Endodermal cell (in vitro differentiated cells): Measurements from ENCODE around the gene HHIPL2. TPM values are rescaled to one million over a fixed set of nuclear protein-coding genes. Genes with fewer than 3 reads are reported as not detected.

Experiments used
- DNase-seq: peaks from one replicate; pipeline ENCODE4 v3.0.0-alpha.2; 2017
- H3K27ac ChIP-seq: 2 replicates; pipeline ENCODE4 v1.5.1; 2013; ENCODE audit warnings: mild to moderate bottlenecking, low read depth, low read length, moderate library complexity
- H3K27me3 ChIP-seq: 2 replicates; pipeline ENCODE4 v1.6.1; 2013; ENCODE audit warnings: mild to moderate bottlenecking, low read length, moderate library complexity; ENCODE audit not compliant: insufficient read depth, control insufficient read depth, poor library complexity, severe bottlenecking
- H3K36me3 ChIP-seq: 2 replicates; pipeline ENCODE4 v1.7.0; 2013; ENCODE audit warnings: mild to moderate bottlenecking, low read length, moderate library complexity; ENCODE audit not compliant: control insufficient read depth, insufficient read depth
- H3K4me1 ChIP-seq: one replicate; pipeline ENCODE4 v1.7.0; 2013; ENCODE audit warnings: low read length; ENCODE audit not compliant: control insufficient read depth, insufficient read depth
- H3K4me3 ChIP-seq: 2 replicates; pipeline ENCODE4 v1.5.1; 2013; ENCODE audit warnings: mild to moderate bottlenecking, low read length, moderate library complexity
- H3K9ac ChIP-seq: 2 replicates; pipeline ENCODE4 v1.6.1; 2013; ENCODE audit warnings: mild to moderate bottlenecking, low read length, moderate library complexity; ENCODE audit not compliant: poor library complexity, severe bottlenecking; ENCODE audit errors: extremely low read depth
- H3K9me3 ChIP-seq: 2 replicates; pipeline ENCODE4 v1.6.1; 2013; ENCODE audit warnings: mild to moderate bottlenecking, low read length, moderate library complexity; ENCODE audit not compliant: control insufficient read depth
- H3K27ac Mint-ChIP-seq: 2 replicates; pipeline ENCODE4 v1.8.0; 2020; ENCODE audit warnings: mixed read lengths
- H3K27me3 Mint-ChIP-seq: 2 replicates; pipeline ENCODE4 v1.8.0; 2021; ENCODE audit warnings: mild to moderate bottlenecking, mixed read lengths; ENCODE audit not compliant: insufficient read depth
- H3K36me3 Mint-ChIP-seq: 2 replicates; pipeline ENCODE4 v1.8.0; 2020; ENCODE audit warnings: low read depth, mixed read lengths
- H3K4me1 Mint-ChIP-seq: 2 replicates; pipeline ENCODE4 v1.8.0; 2020; ENCODE audit warnings: mixed read lengths
- H3K4me3 Mint-ChIP-seq: 2 replicates; pipeline ENCODE4 v1.8.0; 2020; ENCODE audit warnings: mild to moderate bottlenecking, moderate library complexity, mixed read lengths
- H3K9me3 Mint-ChIP-seq: 2 replicates; pipeline ENCODE4 v1.8.0; 2020; ENCODE audit warnings: mild to moderate bottlenecking, mixed read lengths
- CTCF ChIP-seq: fragments of 200-600 bp; sonication (generic); conservative IDR thresholded peaks from 2 replicates; pipeline ENCODE4 v1.5.0; 2021; ENCODE audit warnings: antibody characterized with exemption, mild to moderate bottlenecking
- WGBS, 2 experiments: methylation state at CpG; one replicate each; pipeline versions ENCODE4 v1.1.5 to v1.1.7; 2013; ENCODE audit warnings: missing lambda C conversion rate in 2 of 2, mixed read lengths in 1 of 2; ENCODE audit not compliant: insufficient coverage in 1 of 2, insufficient read length in 1 of 2; 5-methylcytosine and 5-hydroxymethylcytosine counted together
- total RNA-seq, 2 donors: library from RNA; stranded (reverse); fragmentation: NEBNext Ultra II Directional in 1 of 2; extraction: Animal tissue kit (Norgen Biotek cat#: 25700) in 1 of 2; gene quantifications; 2 replicates in 1 of 2; 3 replicates in 1 of 2; pipeline ENCODE4 v1.2.1, GENCODE V29; 2021

HHIPL2 gene
- total RNA-seq, 2 donors from 2014 or later = 0.49 to 1.6 TPM

GRCh38 chr1:222557574-222557973 lies 9.7 kb upstream of the HHIPL2 start:
- Histone ChIP-seq H3K27me3 (no peaks in the 10 kb centered on the region), H3K9ac (no peak overlapping the region), H3K4me1 (no peaks in the 10 kb centered on the region), H3K27ac (no peak overlapping the region), H3K36me3 (peaks cover 67% of the 10 kb centered on the region), H3K4me3 (no peak overlapping the region), H3K9me3 (no peaks in the 10 kb centered on the region)
- no peaks in the 10 kb centered on the region for H3K4me1 Mint-ChIP-seq
- 96% methylated on average over 4 to 7 of the region's 7 CpGs for WGBS, 2 experiments
- H3K27me3 Mint-ChIP-seq = no peaks in the 10 kb centered on the region
- no peak for TF ChIP-seq CTCF
- DNase-seq = no peak
- H3K9me3 Mint-ChIP-seq = no peaks in the 10 kb centered on the region
- H3K27ac Mint-ChIP-seq = no peak overlapping the region
- H3K36me3 Mint-ChIP-seq = peaks cover 33% of the 10 kb centered on the region
- no peak overlapping the region for H3K4me3 Mint-ChIP-seq

- no peak overlapping the region for H3K4me3 ChIP-seq
- no peaks in the 10 kb centered on the region for H3K9me3 ChIP-seq
- no peaks in the 10 kb centered on the region for H3K4me1 ChIP-seq
- no peaks in the 10 kb centered on the region for H3K27me3 ChIP-seq
- Mint-ChIP-seq H3K27me3 (no peaks in the 10 kb centered on the region), H3K4me1 (no peaks in the 10 kb centered on the region), H3K4me3 (no peak overlapping the region), H3K9me3 (no peaks in the 10 kb centered on the region), H3K27ac (no peak overlapping the region), H3K36me3 (peaks cover 33% of the 10 kb centered on the region)
- H3K27ac ChIP-seq = no peak overlapping the region
- H3K36me3 ChIP-seq = peaks cover 63% of the 10 kb centered on the region
- H3K9ac ChIP-seq = no peak overlapping the region
- DNase-seq = no peak
- WGBS, 2 experiments = 82% methylated on average over 6 of the region's 6 CpGs
- TF ChIP-seq CTCF = no peak
Measured at GRCh38 chr1:222557148-222557547, 9.2 kb upstream of the HHIPL2 start.

GRCh38 chr1:222555992-222556615 lies 8.2 kb upstream of the HHIPL2 start:
- H3K27me3 ChIP-seq = no peaks in the 10 kb centered on the region
- no peaks in the 10 kb centered on the region for H3K4me1 Mint-ChIP-seq
- peaks cover 52% of the 10 kb centered on the region for H3K36me3 ChIP-seq
- no peak for TF ChIP-seq CTCF
- no peak overlapping the region for H3K9ac ChIP-seq
- no peaks in the 10 kb centered on the region for H3K27me3 Mint-ChIP-seq
- H3K4me3 Mint-ChIP-seq = no peak overlapping the region
- WGBS, 2 experiments = 96 to 100% methylated on average over 1 to 2 of the region's 2 CpGs
- H3K4me1 ChIP-seq = no peaks in the 10 kb centered on the region
- H3K27ac Mint-ChIP-seq = no peak overlapping the region
- H3K4me3 ChIP-seq = no peak overlapping the region
- no peaks in the 10 kb centered on the region for H3K9me3 Mint-ChIP-seq
- no peak for DNase-seq
- no peak overlapping the region for H3K27ac ChIP-seq
- no peaks in the 10 kb centered on the region for H3K9me3 ChIP-seq
- peaks cover 29% of the 10 kb centered on the region for H3K36me3 Mint-ChIP-seq
